Transverse colon (tissue), 4 donors: Measurements from ENCODE around the gene ISLR.

Experiments
- EP300 ChIP-seq: sonication (generic); formaldehyde crosslinking; IDR thresholded peaks from one replicate; pipeline ENCODE4 v1.6.1; 2017; ENCODE audit warnings: antibody characterized with exemption, low read depth
- POLR2A ChIP-seq: fragments of 450-650 bp; IDR thresholded peaks from one replicate; pipeline ENCODE4 v1.6.1; 2016; ENCODE audit warnings: antibody characterized with exemption, mild to moderate bottlenecking, moderate library complexity
- POLR2AphosphoS5 ChIP-seq, 3 donors: sonication (generic); formaldehyde crosslinking; IDR thresholded peaks; one replicate each; pipeline ENCODE4 v1.6.1; 2016; ENCODE audit warnings: antibody characterized with exemption in 3 of 3
- TF ChIP-seq, protein P1 (sequence below), 5 experiments: fragments of 200-600 bp in 3 of 5; fragments of 450-650 bp in 2 of 5; sonication (generic) in 3 of 5; IDR thresholded peaks; 1 replicate in 2 of 5; 2 replicates in 3 of 5; pipeline ENCODE4 v1.5.1; 2016 to 2017; ENCODE audit warnings: antibody characterized with exemption in 5 of 5, inconsistent platforms in 3 of 5, mild to moderate bottlenecking in 2 of 5, moderate library complexity in 1 of 5

DNA sequence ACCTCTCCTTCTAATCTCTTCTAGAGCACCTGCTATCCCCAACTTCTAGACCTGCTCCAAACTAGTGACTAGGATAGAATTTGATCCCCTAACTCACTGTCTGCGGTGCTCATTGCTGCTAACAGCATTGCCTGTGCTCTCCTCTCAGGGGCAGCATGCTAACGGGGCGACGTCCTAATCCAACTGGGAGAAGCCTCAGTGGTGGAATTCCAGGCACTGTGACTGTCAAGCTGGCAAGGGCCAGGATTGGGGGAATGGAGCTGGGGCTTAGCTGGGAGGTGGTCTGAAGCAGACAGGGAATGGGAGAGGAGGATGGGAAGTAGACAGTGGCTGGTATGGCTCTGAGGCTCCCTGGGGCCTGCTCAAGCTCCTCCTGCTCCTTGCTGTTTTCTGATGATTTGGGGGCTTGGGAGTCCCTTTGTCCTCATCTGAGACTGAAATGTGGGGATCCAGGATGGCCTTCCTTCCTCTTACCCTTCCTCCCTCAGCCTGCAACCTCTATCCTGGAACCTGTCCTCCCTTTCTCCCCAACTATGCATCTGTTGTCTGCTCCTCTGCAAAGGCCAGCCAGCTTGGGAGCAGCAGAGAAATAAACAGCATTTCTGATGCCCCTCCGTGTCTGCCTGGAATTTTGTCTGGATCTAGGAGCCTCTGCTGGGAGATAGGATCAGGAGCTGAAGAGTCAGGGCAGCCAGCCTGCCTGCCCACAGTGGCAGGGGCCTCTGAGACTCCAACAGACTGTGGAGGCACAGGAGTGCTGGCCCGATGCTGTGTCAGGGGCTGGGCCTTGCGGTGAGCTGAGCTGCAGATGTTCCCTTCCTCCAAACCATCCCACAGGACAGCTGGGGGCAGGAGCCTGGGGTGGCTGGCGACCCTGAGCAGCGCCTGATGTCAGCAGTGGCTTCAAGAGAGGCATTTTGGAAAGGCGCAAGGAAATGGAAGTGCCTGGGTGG lies 3.0 kb downstream of the ISLR start:
- TF ChIP-seq, protein P1, sequence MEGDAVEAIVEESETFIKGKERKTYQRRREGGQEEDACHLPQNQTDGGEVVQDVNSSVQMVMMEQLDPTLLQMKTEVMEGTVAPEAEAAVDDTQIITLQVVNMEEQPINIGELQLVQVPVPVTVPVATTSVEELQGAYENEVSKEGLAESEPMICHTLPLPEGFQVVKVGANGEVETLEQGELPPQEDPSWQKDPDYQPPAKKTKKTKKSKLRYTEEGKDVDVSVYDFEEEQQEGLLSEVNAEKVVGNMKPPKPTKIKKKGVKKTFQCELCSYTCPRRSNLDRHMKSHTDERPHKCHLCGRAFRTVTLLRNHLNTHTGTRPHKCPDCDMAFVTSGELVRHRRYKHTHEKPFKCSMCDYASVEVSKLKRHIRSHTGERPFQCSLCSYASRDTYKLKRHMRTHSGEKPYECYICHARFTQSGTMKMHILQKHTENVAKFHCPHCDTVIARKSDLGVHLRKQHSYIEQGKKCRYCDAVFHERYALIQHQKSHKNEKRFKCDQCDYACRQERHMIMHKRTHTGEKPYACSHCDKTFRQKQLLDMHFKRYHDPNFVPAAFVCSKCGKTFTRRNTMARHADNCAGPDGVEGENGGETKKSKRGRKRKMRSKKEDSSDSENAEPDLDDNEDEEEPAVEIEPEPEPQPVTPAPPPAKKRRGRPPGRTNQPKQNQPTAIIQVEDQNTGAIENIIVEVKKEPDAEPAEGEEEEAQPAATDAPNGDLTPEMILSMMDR (IDR thresholded peaks at IDR 0.05): no peak
- TF ChIP-seq EP300: no peak
- no peak for TF ChIP-seq POLR2A
- TF ChIP-seq POLR2AphosphoS5 (IDR thresholded peaks at IDR 0.05): no peak
